Endothelial cell of umbilical vein (primary cell): ENCODE measurements around the gene SLC10A1.

ENCODE experiments used
- EZH2 ChIP-seq: IDR thresholded peaks from 2 replicates; pipeline ENCODE4 v1.6.1; 2012; ENCODE audit warnings: borderline replicate concordance, low read depth, mild to moderate bottlenecking, moderate library complexity, low read length, inconsistent platforms; ENCODE audit not compliant: severe bottlenecking
- GATA2 ChIP-seq: IDR thresholded peaks from 2 replicates; pipeline ENCODE4 v1.7.0; 2011; ENCODE audit warnings: low read depth, mild to moderate bottlenecking, moderate library complexity, mixed read lengths, low read length; ENCODE audit not compliant: insufficient read length, insufficient read depth
- MYC ChIP-seq: IDR thresholded peaks from one replicate; pipeline ENCODE4 v1.6.1; 2011; ENCODE audit warnings: mild to moderate bottlenecking, low read depth, low read length
- POLR2A ChIP-seq: IDR thresholded peaks from 2 replicates; pipeline ENCODE4 v1.6.1; 2012; ENCODE audit warnings: low read depth, mild to moderate bottlenecking, control low read depth, low read length
- POLR2AphosphoS5 ChIP-seq: IDR thresholded peaks from 2 replicates; pipeline ENCODE4 v1.6.1; 2012; ENCODE audit warnings: low read depth, mild to moderate bottlenecking, control low read depth, low read length, moderate library complexity; ENCODE audit not compliant: insufficient read depth
- TF ChIP-seq, protein P1 (sequence below), 2 donors: IDR thresholded peaks; 1 replicate in 1 of 2; 2 replicates in 1 of 2; pipeline ENCODE4 v1.5.1; 2011; ENCODE audit warnings: low read length in 2 of 2, mild to moderate bottlenecking in 2 of 2, moderate library complexity in 2 of 2, control low read depth in 1 of 2, inconsistent platforms in 1 of 2, low read depth in 1 of 2; ENCODE audit not compliant: insufficient read depth in 1 of 2; ENCODE audit errors: extremely low read depth in 1 of 2

DNA sequence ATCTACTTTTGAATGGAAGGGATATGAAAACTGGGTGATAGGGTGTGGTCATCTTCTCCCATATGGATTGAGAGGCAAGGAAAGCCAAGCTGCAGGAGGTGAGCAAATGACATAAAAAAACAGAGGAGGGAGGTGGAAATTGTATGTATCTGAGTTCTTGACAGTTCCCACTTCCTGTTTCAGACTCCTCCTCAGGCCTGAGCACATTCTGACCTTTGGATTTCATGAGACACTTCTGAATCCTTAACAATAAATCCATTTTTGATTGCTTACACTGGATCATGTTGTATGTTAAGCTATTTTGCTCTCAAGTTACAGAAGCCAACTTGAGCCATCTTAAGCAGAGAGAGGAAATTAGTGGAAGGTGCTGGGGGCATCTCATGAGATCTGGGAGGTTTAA is 41.7 kb downstream of the SLC10A1 start:
- TF ChIP-seq, protein P1, sequence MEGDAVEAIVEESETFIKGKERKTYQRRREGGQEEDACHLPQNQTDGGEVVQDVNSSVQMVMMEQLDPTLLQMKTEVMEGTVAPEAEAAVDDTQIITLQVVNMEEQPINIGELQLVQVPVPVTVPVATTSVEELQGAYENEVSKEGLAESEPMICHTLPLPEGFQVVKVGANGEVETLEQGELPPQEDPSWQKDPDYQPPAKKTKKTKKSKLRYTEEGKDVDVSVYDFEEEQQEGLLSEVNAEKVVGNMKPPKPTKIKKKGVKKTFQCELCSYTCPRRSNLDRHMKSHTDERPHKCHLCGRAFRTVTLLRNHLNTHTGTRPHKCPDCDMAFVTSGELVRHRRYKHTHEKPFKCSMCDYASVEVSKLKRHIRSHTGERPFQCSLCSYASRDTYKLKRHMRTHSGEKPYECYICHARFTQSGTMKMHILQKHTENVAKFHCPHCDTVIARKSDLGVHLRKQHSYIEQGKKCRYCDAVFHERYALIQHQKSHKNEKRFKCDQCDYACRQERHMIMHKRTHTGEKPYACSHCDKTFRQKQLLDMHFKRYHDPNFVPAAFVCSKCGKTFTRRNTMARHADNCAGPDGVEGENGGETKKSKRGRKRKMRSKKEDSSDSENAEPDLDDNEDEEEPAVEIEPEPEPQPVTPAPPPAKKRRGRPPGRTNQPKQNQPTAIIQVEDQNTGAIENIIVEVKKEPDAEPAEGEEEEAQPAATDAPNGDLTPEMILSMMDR (IDR thresholded peaks at IDR 0.05; ENCODE audit: extremely low read depth in 1 of 2, insufficient read depth in 1 of 2, low read depth in 1 of 2, low read length in 2 of 2): no peak
- TF ChIP-seq POLR2AphosphoS5: no peak
- no peak for TF ChIP-seq GATA2
- no peak for TF ChIP-seq EZH2
- no peak for TF ChIP-seq POLR2A
- TF ChIP-seq MYC: no peak
